ENCODE measurements around the gene IMMP2L. TPM values are rescaled to one million over a fixed set of nuclear protein-coding genes. Genes with fewer than 3 reads are reported as not detected.

Gene IMMP2L
- total and polyA plus RNA-seq, 2 donors (not counting 3 experiments of a cell fraction or from before 2014, with no cell fraction given), result 9.9 to 11.8 TPM

DNA sequence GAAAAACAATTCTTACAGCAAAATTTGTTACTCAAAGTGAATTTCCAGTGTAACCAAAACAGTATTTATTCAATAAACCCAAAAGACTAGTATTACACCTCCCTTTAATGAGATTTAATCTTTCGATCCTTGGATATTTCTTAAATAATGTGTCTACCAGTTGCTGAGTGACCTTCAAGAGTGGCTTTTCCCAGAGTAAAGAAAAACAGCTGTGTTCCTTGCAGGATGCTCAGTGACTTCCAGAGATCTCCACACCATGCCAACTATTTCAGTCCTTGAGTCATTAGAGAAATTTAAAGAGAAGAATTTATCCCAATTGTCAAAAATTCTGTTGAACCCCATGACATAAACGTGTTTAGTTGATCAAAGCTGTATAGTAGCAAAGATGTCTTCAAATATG, 44.0 kb downstream of the IMMP2L start:
- DNase-seq (ENCODE audit: low read depth, low spot score), result no peak
- Histone ChIP-seq H4K20me1 (replicated peaks; ENCODE audit: control insufficient read depth, extremely low read depth, insufficient read depth, low read length) (no peaks in the 10 kb centered on the region), H3K36me3 (ENCODE audit: control insufficient read depth in 2 of 2, extremely low read depth in 1 of 2, insufficient read depth in 2 of 2, low read length in 2 of 2) (no peaks in the 10 kb centered on the region), H3K27me3 (ENCODE audit: control insufficient read depth in 2 of 2, insufficient read depth in 2 of 2, low read length in 2 of 2) (no peaks in the 10 kb centered on the region), H2AFZ (ENCODE audit: low read depth, low read length) (no peak overlapping the region), H3K9me1 (replicated peaks; ENCODE audit: control insufficient read depth, extremely low read depth, insufficient read depth, low read length) (no peaks in the 10 kb centered on the region), H3K79me2 (ENCODE audit: control insufficient read depth, insufficient read depth, low read length) (no peaks in the 10 kb centered on the region), H3K4me1 (ENCODE audit: control insufficient read depth, extremely low read depth, insufficient read depth, low read length) (no peaks in the 10 kb centered on the region), H3K4me3 (replicated peaks in 1 of 3; ENCODE audit: insufficient read depth in 1 of 3, low read depth in 1 of 3, low read length in 3 of 3) (no peak overlapping the region), H3K9ac (replicated peaks; ENCODE audit: extremely low read depth, insufficient read depth, low read length) (no peak overlapping the region), H3K27ac (ENCODE audit: insufficient read depth, low read depth, low read length) (no peak overlapping the region), H3K9me3 (replicated peaks; ENCODE audit: control insufficient read depth, insufficient read depth, low read length) (no peaks in the 10 kb centered on the region), H3K4me2 (ENCODE audit: insufficient read depth, low read length) (no peak overlapping the region)
- intact Hi-C loops (cut with micrococcal nuclease) (no loop called here), dilution Hi-C loops (cut with MboI; ENCODE audit: extremely low pct_ligation_motif_present, low sequenced_read_pairs) (no loop called here)
- POLR2A ChIA-PET, result no interaction called here
- no peak for FAIRE-seq
- BruUV-seq (replicated peaks), result no TSS peak
- no peak for TF ChIP-seq POLR2AphosphoS5 (IDR thresholded peaks at IDR 0.05; ENCODE audit: insufficient read depth, low read depth, low read length)
- no peak for TF ChIP-seq JUN (IDR thresholded peaks at IDR 0.05; ENCODE audit: borderline replicate concordance, insufficient read depth, insufficient read length, low read depth)
- no peak for TF ChIP-seq EZH2 (IDR thresholded peaks at IDR 0.05; ENCODE audit: borderline replicate concordance, low read depth, low read length, severe bottlenecking)
- TF ChIP-seq GATA2 (IDR thresholded peaks at IDR 0.05; ENCODE audit: insufficient read depth, insufficient read length, low read depth, low read length), result no peak
- no peak for TF ChIP-seq POLR2A (IDR thresholded peaks at IDR 0.05; ENCODE audit: low read depth, low read length)
- no peak for TF ChIP-seq MYC (IDR thresholded peaks at IDR 0.05; ENCODE audit: low read depth, low read length)
- no peak for TF ChIP-seq FOS (IDR thresholded peaks at IDR 0.05; ENCODE audit: borderline replicate concordance, insufficient read depth, low read length)
- TF ChIP-seq, protein P1, sequence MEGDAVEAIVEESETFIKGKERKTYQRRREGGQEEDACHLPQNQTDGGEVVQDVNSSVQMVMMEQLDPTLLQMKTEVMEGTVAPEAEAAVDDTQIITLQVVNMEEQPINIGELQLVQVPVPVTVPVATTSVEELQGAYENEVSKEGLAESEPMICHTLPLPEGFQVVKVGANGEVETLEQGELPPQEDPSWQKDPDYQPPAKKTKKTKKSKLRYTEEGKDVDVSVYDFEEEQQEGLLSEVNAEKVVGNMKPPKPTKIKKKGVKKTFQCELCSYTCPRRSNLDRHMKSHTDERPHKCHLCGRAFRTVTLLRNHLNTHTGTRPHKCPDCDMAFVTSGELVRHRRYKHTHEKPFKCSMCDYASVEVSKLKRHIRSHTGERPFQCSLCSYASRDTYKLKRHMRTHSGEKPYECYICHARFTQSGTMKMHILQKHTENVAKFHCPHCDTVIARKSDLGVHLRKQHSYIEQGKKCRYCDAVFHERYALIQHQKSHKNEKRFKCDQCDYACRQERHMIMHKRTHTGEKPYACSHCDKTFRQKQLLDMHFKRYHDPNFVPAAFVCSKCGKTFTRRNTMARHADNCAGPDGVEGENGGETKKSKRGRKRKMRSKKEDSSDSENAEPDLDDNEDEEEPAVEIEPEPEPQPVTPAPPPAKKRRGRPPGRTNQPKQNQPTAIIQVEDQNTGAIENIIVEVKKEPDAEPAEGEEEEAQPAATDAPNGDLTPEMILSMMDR (IDR thresholded peaks at IDR 0.05; ENCODE audit: extremely low read depth in 1 of 2, insufficient read depth in 1 of 2, low read depth in 1 of 2, low read length in 2 of 2), result no peak
- TF ChIP-seq, protein P2, sequence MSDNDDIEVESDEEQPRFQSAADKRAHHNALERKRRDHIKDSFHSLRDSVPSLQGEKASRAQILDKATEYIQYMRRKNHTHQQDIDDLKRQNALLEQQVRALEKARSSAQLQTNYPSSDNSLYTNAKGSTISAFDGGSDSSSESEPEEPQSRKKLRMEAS (IDR thresholded peaks at IDR 0.05; ENCODE audit: insufficient read depth, insufficient read length), result no peak
- CTCF ChIA-PET, result no interaction called here
